Activated B cell treated with CpG ODN at 0.5 μM for 24 hours (primary cell): ENCODE results near the gene GDF3. TPM values are rescaled to one million over a fixed set of nuclear protein-coding genes. Genes with fewer than 3 reads are reported as not detected.
"Not testable (repeated sequence)": the region's sequence is repeated elsewhere in the genome, so short reads cannot be mapped to it uniquely, and the experiment has no call there.

Experiments
- ATAC-seq: fragments of 200-7000 bp; cut with Tn5 transposase; one replicate; pipeline ENCODE4 v1.10.0; 2021; ENCODE audit warnings: low read depth, mild to moderate bottlenecking, moderate library complexity
- CTCF ChIA-PET: fragments of 350-600 bp; sonication (Branson Sonifier 250); formaldehyde crosslinking; loops from one replicate; lab custom pipeline; 2021; ENCODE audit warnings: antibody characterized with exemption; lab: Charles Lee
- POLR2A ChIA-PET: fragments of 350-600 bp; sonication (Branson Sonifier 250); formaldehyde crosslinking; loops from one replicate; lab custom pipeline; 2021; ENCODE audit warnings: antibody characterized with exemption; lab: Charles Lee
- DNase-seq: peaks from one replicate; pipeline ENCODE4 v3.0.0; 2022
- H3K27ac Mint-ChIP-seq: one replicate; pipeline ENCODE4 v1.8.0; 2020; ENCODE audit warnings: mixed read lengths
- H3K27me3 Mint-ChIP-seq: one replicate; pipeline ENCODE4 v1.8.0; 2021; ENCODE audit warnings: mixed read lengths
- H3K36me3 Mint-ChIP-seq: one replicate; pipeline ENCODE4 v1.8.0; 2021; ENCODE audit warnings: low read depth, mixed read lengths
- H3K4me1 Mint-ChIP-seq: one replicate; pipeline ENCODE4 v1.8.0; 2021; ENCODE audit warnings: mixed read lengths
- H3K4me3 Mint-ChIP-seq: one replicate; pipeline ENCODE4 v1.8.0; 2020; ENCODE audit warnings: mild to moderate bottlenecking, mixed read lengths
- H3K9me3 Mint-ChIP-seq: one replicate; pipeline ENCODE4 v1.8.0; 2020; ENCODE audit warnings: mixed read lengths
- intact Hi-C: fragments of 100-400 bp; cut with micrococcal nuclease; formaldehyde crosslinking; loops from one replicate; pipeline ENCODE4 v1.15.1; 2024
- total RNA-seq: library from RNA; stranded (reverse); gene quantifications from 2 replicates; pipeline ENCODE4 v1.2.3, GENCODE V29; 2022
- TF ChIP-seq, protein P1 (sequence below): fragments of 200-600 bp; IDR thresholded peaks from one replicate; pipeline ENCODE4 v1.8.0; 2022; ENCODE audit warnings: antibody characterized with exemption, mild to moderate bottlenecking

GDF3 gene
- total RNA-seq, 1 donor from 2014 or later: not detected

GRCh38 chr12:7646178-7646475, 49.4 kb downstream of the GDF3 start:
- intact Hi-C loops: no loop called here
- H3K4me1 Mint-ChIP-seq: peaks cover 13% of the 10 kb centered on the region
- no peak for ATAC-seq

GRCh38 chr12:7645395-7646177, 50.0 kb downstream of the GDF3 start:
- Mint-ChIP-seq H3K4me3 (no peak overlapping the region), H3K36me3 (no peaks in the 10 kb centered on the region), H3K4me1 (peaks cover 16% of the 10 kb centered on the region), H3K9me3 (no peaks in the 10 kb centered on the region), H3K27ac (no peak overlapping the region), H3K27me3 (peaks cover 6% of the 10 kb centered on the region)
- ATAC-seq: no peak
- TF ChIP-seq, protein P1, sequence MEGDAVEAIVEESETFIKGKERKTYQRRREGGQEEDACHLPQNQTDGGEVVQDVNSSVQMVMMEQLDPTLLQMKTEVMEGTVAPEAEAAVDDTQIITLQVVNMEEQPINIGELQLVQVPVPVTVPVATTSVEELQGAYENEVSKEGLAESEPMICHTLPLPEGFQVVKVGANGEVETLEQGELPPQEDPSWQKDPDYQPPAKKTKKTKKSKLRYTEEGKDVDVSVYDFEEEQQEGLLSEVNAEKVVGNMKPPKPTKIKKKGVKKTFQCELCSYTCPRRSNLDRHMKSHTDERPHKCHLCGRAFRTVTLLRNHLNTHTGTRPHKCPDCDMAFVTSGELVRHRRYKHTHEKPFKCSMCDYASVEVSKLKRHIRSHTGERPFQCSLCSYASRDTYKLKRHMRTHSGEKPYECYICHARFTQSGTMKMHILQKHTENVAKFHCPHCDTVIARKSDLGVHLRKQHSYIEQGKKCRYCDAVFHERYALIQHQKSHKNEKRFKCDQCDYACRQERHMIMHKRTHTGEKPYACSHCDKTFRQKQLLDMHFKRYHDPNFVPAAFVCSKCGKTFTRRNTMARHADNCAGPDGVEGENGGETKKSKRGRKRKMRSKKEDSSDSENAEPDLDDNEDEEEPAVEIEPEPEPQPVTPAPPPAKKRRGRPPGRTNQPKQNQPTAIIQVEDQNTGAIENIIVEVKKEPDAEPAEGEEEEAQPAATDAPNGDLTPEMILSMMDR: peak; percentile 85
- intact Hi-C loops: no loop called here
- ChIA-PET POLR2A (no interaction called here), CTCF (interaction anchor here (0.7 to 0.9 kb wide), 3 partner anchors 8 to 537 kb away, joined by 3 to 5 read pairs (median 3); no protein-coding TSS in a partner anchor)
- no peak for DNase-seq

More at GRCh38 chr12:7646178-7646475, 49.4 kb downstream of the GDF3 start:
- Mint-ChIP-seq H3K27ac (no peak overlapping the region), H3K27me3 (peaks cover under 1% of the 10 kb centered on the region), H3K9me3 (no peaks in the 10 kb centered on the region), H3K4me3 (no peak overlapping the region), H3K36me3 (no peaks in the 10 kb centered on the region)
- CTCF ChIA-PET: interaction anchor here (0.7 to 1.2 kb wide), 3 partner anchors 9 to 426 kb away, joined by 3 to 5 read pairs (median 3); no protein-coding TSS in a partner anchor
- TF ChIP-seq, protein P1: no peak
- POLR2A ChIA-PET: no interaction called here
- no peak for DNase-seq

- H3K9me3 Mint-ChIP-seq: no peaks in the 10 kb centered on the region
- intact Hi-C loops: no loop called here
- H3K4me3 Mint-ChIP-seq: no peak overlapping the region
- H3K27me3 Mint-ChIP-seq: peaks cover 16% of the 10 kb centered on the region
- ATAC-seq (no peak), DNase-seq (no peak)
- peaks cover 34% of the 10 kb centered on the region for H3K4me1 Mint-ChIP-seq
- ChIA-PET POLR2A (no interaction called here), CTCF (interaction anchor here (0.8 to 2.3 kb wide), 5 partner anchors 9 to 420 kb away, joined by 3 to 6 read pairs (median 3); no protein-coding TSS in a partner anchor)
- no peak overlapping the region for H3K27ac Mint-ChIP-seq
- TF ChIP-seq, protein P1: no peak
- no peaks in the 10 kb centered on the region for H3K36me3 Mint-ChIP-seq
These were observed 52.7 kb downstream of the GDF3 start for GRCh38 chr12:7642876-7643309.

GRCh38 chr12:7642287-7642686, 53.3 kb downstream of the GDF3 start:
- H3K4me3 Mint-ChIP-seq: no peak overlapping the region
- no peak for ATAC-seq
- intact Hi-C loops: no loop called here
- no peaks in the 10 kb centered on the region for H3K36me3 Mint-ChIP-seq
- H3K27me3 Mint-ChIP-seq: peaks cover 19% of the 10 kb centered on the region
- TF ChIP-seq, protein P1: no peak
- H3K27ac Mint-ChIP-seq: no peak overlapping the region
- H3K9me3 Mint-ChIP-seq: no peaks in the 10 kb centered on the region
- DNase-seq: no peak
- CTCF ChIA-PET: interaction anchor here (0.8 to 2.3 kb wide), 6 partner anchors 8 to 420 kb away, joined by 3 to 6 read pairs (median 3); no protein-coding TSS in a partner anchor
- POLR2A ChIA-PET: no interaction called here
- H3K4me1 Mint-ChIP-seq: peaks cover 34% of the 10 kb centered on the region

DNA sequence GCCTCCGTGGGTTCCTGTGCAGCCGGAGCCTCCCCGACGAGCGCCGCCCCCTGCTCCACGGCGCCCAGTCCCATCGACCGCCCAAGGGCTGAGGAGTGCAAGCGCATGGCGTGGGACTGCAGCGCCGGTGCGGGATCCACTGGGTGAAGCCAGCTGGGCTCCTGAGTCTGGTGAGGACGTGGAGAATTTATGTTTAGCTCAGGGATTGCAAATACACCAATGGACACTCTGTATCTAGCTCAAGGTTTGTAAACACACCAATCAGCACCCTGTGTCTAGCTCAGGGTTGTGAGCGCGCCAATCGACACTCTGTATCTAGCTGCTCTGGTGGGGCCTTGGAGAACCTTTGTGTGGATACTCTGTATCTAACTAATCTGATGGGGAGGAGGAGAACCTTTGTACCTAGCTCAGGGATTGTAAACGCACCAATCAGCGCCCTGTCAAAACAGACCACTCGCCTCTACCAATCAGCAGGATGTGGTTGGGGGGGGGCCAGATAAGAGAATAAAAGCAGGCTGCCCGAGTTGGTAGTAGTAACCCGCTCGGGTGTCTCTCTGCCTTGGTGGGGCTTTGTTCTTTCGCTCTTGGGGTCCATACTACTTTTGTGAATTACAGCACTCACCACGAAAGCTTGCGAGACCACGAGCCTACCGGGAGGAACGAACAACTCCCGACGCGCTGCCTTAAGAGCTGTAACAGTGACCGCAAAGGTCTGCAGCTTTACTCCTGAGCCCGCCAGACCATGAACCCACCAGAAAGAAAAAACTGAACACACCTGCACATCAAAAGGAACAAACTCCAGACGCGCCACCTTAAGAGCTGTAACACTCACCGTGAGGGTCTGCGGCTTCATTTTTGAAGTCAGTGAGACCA, 55.2 kb downstream of the GDF3 start:
- DNase-seq, H3K27ac Mint-ChIP-seq, H3K9me3 Mint-ChIP-seq, ATAC-seq, H3K36me3 Mint-ChIP-seq: not testable (repeated sequence)
- H3K4me3 Mint-ChIP-seq: peak overlapping the region; percentile 66
- ChIA-PET CTCF (interaction anchor here (0.7 to 1.5 kb wide), 3 partner anchors 11 to 1403 kb away, joined by 3 to 6 read pairs (median 4); no protein-coding TSS in a partner anchor), POLR2A (interaction anchor here (0.6 to 1.2 kb wide), 3 partner anchors 386 to 532 kb away, joined by 3 to 7 read pairs (median 3); no protein-coding TSS in a partner anchor)
- peaks cover 22% of the 10 kb centered on the region for H3K4me1 Mint-ChIP-seq
- intact Hi-C loops: loop anchor here (2.0 kb wide), 1 partner anchor 166 kb away; no protein-coding TSS in a partner anchor
- H3K27me3 Mint-ChIP-seq: peaks cover 21% of the 10 kb centered on the region

Other genes starting within 250 kb of the GDF3 start
- 0.07 and 0.80 TPM in 2 replicates for gene CD163, start 192.0 kb downstream of the GDF3 start, total RNA-seq
- gene APOBEC1, start 29.9 kb downstream of the GDF3 start, total RNA-seq: not detected in 2 replicates
- gene DPPA3, start 15.7 kb upstream of the GDF3 start, total RNA-seq: not detected in 2 replicates
- 0.44 TPM in 1 of 2 replicates, not detected in the other for gene CLEC4C, start 51.6 kb upstream of the GDF3 start, total RNA-seq
- gene NANOGNB, start 69.4 kb upstream of the GDF3 start, total RNA-seq: not detected in 2 replicates
- not detected in 2 replicates for gene NANOG, start 93.6 kb upstream of the GDF3 start, total RNA-seq
- gene SLC2A14, start 177.1 kb upstream of the GDF3 start, total RNA-seq: 1.4 and 1.8 TPM in 2 replicates
- gene SLC2A3, start 240.4 kb upstream of the GDF3 start, total RNA-seq: 87.9 and 88.9 TPM in 2 replicates